Endothelial cell (in vitro differentiated cells): Measurements from ENCODE around the gene COG8. TPM values are rescaled to one million over a fixed set of nuclear protein-coding genes. Genes with fewer than 3 reads are reported as not detected.
"Not testable (repeated sequence)": the region's sequence is repeated elsewhere in the genome, so short reads cannot be mapped to it uniquely, and the experiment has no call there.

Source experiments
- DNase-seq: peaks from one replicate; pipeline ENCODE4 v3.0.0; 2021; ENCODE audit warnings: low spot score
- H3K27ac Mint-ChIP-seq: one replicate; pipeline ENCODE4 v1.8.0; 2021; ENCODE audit warnings: mixed read lengths, inconsistent platforms; ENCODE audit not compliant: unreplicated experiment
- H3K27me3 Mint-ChIP-seq: one replicate; pipeline ENCODE4 v1.8.0; 2021; ENCODE audit warnings: mild to moderate bottlenecking, moderate library complexity, mixed read lengths, inconsistent platforms; ENCODE audit not compliant: unreplicated experiment
- H3K36me3 Mint-ChIP-seq: one replicate; pipeline ENCODE4 v1.8.0; 2021; ENCODE audit warnings: mild to moderate bottlenecking, low read depth, mixed read lengths, inconsistent platforms; ENCODE audit not compliant: unreplicated experiment
- H3K4me1 Mint-ChIP-seq: one replicate; pipeline ENCODE4 v1.8.0; 2021; ENCODE audit warnings: mild to moderate bottlenecking, mixed read lengths, inconsistent platforms; ENCODE audit not compliant: unreplicated experiment
- H3K4me3 Mint-ChIP-seq: one replicate; pipeline ENCODE4 v1.8.0; 2021; ENCODE audit warnings: mild to moderate bottlenecking, mixed read lengths, inconsistent platforms; ENCODE audit not compliant: unreplicated experiment
- H3K9me3 Mint-ChIP-seq: one replicate; pipeline ENCODE4 v1.8.0; 2021; ENCODE audit warnings: mixed read lengths, inconsistent platforms; ENCODE audit not compliant: unreplicated experiment
- total RNA-seq: library from RNA; stranded (reverse); fragmentation: NEBNext Ultra II Directional; extraction: Animal tissue kit (Norgen Biotek cat#: 25700); gene quantifications from one replicate; pipeline ENCODE4 v1.2.1, GENCODE V29; 2021; ENCODE audit not compliant: unreplicated experiment
- TF ChIP-seq, protein P1 (sequence below): fragments of 200-600 bp; sonication (generic); IDR thresholded peaks from one replicate; pipeline ENCODE4 v1.5.0; 2021; ENCODE audit warnings: antibody characterized with exemption; ENCODE audit not compliant: unreplicated experiment

The COG8 gene
- total RNA-seq, 1 donor from 2014 or later: 33.1 TPM

DNA sequence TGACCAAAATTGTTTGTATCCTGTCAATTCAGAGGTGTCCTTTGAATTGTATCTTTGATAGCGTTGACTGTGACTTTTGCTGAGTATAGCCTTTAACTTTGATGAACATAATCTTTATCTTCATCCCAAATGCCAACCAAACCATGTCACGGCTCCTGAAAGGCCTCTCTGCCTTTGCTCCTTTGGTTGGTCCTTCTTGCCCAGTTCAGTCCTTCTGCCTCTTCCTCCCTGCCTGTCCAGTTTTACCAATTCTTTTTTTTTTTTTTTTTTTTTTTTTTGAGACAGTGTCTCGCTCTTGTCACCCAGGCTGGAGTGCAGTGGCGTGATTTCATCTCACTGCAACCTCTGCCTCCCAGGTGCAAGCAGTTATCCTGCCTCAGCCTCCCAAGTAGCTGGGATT lies 41.1 kb downstream of the COG8 start:
- H3K27ac Mint-ChIP-seq: no peak overlapping the region
- H3K4me3 Mint-ChIP-seq: no peak overlapping the region
- peaks cover 2% of the 10 kb centered on the region for H3K27me3 Mint-ChIP-seq
- H3K36me3 Mint-ChIP-seq: peaks cover 12% of the 10 kb centered on the region
- no peak for DNase-seq
- no peaks in the 10 kb centered on the region for H3K9me3 Mint-ChIP-seq
- TF ChIP-seq, protein P1, sequence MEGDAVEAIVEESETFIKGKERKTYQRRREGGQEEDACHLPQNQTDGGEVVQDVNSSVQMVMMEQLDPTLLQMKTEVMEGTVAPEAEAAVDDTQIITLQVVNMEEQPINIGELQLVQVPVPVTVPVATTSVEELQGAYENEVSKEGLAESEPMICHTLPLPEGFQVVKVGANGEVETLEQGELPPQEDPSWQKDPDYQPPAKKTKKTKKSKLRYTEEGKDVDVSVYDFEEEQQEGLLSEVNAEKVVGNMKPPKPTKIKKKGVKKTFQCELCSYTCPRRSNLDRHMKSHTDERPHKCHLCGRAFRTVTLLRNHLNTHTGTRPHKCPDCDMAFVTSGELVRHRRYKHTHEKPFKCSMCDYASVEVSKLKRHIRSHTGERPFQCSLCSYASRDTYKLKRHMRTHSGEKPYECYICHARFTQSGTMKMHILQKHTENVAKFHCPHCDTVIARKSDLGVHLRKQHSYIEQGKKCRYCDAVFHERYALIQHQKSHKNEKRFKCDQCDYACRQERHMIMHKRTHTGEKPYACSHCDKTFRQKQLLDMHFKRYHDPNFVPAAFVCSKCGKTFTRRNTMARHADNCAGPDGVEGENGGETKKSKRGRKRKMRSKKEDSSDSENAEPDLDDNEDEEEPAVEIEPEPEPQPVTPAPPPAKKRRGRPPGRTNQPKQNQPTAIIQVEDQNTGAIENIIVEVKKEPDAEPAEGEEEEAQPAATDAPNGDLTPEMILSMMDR: no peak
- H3K4me1 Mint-ChIP-seq: peaks cover 24% of the 10 kb centered on the region

DNA sequence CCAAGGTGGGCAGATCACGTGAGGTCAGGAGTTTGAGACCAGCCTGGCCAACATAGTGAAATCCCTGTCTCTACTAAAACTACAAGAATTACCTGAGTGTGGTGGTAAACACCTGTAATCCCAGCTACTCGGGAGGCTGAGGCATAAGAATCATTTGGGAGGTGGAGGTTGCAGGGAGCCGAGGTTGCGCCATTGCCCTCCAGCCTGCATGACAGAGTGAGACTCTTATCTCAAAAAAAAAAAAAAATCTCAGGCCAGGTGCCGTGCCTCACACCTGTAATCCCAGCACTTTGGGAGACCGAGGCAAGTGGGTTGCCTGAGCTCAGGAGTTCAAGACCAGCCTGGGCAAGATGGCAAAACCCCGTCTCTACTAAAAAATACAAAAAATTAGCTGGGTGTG lies 42.6 kb downstream of the COG8 start:
- H3K27me3 Mint-ChIP-seq, H3K4me3 Mint-ChIP-seq, H3K27ac Mint-ChIP-seq, H3K36me3 Mint-ChIP-seq, DNase-seq, H3K9me3 Mint-ChIP-seq: not testable (repeated sequence)
- peaks cover 15% of the 10 kb centered on the region for H3K4me1 Mint-ChIP-seq

DNA sequence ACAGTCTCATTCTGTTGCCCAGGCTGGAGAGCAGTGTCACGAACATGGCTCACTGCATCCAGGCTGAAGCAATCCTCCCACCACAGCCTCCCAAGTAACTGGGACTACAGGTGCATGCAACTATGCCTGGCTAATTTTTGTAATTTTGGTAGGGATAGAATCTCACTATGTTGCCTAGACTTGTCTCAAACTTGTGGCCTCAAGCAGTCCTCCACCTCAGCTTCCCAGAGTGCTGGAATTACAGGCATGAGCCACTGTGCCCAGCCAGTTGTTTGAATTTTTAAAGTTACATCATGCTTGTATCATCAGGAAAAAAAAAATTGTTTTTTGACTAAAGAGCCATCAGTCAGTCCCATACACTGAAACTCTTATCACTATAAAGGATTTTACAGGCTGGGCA lies 45.3 kb downstream of the COG8 start:
- DNase-seq: no peak
- no peak overlapping the region for H3K4me3 Mint-ChIP-seq
- H3K36me3 Mint-ChIP-seq: peaks cover 6% of the 10 kb centered on the region
- no peaks in the 10 kb centered on the region for H3K27me3 Mint-ChIP-seq
- no peak overlapping the region for H3K27ac Mint-ChIP-seq
- H3K4me1 Mint-ChIP-seq: peaks cover 3% of the 10 kb centered on the region
- TF ChIP-seq, protein P1: no peak
- no peaks in the 10 kb centered on the region for H3K9me3 Mint-ChIP-seq

DNA sequence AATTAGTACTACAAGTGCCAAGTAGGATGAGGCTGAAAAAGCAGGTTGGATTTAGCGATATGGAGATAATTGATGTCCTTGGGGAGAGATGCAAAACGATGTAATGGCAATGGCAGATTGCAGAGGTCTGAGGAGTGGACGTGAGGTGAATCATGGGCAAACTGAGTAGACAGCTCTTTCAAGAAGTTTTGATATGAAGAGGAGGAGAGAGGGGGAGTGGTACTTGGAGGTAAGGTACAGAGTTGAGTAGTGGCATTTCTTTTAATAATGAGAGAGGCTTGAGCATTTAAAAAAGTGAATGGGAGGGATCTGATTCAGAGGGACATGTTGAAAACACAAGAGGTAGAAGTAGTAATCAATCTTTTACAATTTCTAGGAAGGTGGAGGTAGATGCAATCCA lies 46.0 kb downstream of the COG8 start:
- TF ChIP-seq, protein P1: no peak
- no peak overlapping the region for H3K27ac Mint-ChIP-seq
- H3K4me1 Mint-ChIP-seq: no peaks in the 10 kb centered on the region
- H3K9me3 Mint-ChIP-seq: no peaks in the 10 kb centered on the region
- peaks cover 3% of the 10 kb centered on the region for H3K36me3 Mint-ChIP-seq
- no peak overlapping the region for H3K4me3 Mint-ChIP-seq
- no peaks in the 10 kb centered on the region for H3K27me3 Mint-ChIP-seq
- DNase-seq: no peak

DNA sequence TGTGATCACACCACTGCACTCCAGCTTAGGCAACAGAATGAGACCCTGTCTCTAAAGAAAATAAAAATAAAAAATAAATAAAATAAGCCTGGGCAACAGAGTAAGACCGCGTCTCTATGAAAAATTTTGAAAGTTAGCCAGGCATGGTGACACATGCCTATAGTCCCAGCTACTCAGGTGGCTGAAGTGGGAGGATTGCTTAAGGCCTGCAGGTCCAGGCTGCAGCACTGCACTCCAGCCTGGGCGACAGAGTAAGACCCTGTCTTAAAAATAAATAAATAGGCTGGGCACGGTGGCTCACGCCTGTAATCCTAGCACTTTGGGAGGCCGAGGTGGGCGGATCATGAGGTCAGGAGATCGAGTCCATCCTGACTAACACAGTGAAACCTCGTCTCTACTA lies 47.7 kb downstream of the COG8 start:
- H3K4me1 Mint-ChIP-seq, H3K36me3 Mint-ChIP-seq, DNase-seq, H3K27me3 Mint-ChIP-seq, H3K9me3 Mint-ChIP-seq, H3K27ac Mint-ChIP-seq, H3K4me3 Mint-ChIP-seq: not testable (repeated sequence)

DNA sequence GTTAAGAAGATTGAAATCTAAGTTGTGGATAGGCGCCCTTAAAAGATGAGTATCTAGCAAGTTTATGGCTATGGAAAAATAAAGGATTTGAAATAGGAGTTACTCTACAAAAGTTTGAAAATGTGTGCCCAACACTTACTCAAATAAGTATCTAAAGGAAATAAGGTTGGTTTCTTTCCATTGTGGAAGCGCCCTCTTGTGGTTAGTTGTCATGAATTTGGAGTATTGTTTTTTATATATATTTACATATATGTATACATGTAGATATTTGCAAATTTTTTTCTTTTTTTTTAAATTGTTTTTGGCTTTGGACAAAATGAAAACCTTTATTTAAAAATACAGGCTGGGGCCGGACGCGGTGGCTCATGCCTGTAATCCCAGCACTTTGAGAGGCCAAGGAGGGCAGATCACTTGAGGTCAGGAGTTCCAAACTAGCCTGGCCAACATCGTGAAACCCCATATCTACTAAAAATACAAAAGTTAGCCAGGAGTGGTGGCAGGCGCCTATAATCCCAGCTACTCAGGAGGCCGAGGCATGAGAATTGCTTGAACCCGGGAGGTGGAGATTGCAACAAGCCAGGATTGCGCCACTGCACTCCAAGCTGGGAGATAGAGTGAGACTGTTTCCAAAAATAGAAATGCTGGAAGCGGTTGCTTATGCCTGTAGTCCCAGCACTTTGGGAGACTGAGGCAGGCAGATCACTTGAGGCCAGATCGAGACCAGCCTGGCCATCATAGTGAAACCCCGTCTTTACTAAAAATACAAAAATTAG lies 52.2 kb downstream of the COG8 start:
- DNase-seq: peak; percentile 28
- H3K27ac Mint-ChIP-seq: no peak overlapping the region
- no peaks in the 10 kb centered on the region for H3K9me3 Mint-ChIP-seq
- H3K36me3 Mint-ChIP-seq: no peaks in the 10 kb centered on the region
- TF ChIP-seq, protein P1: peak; percentile 87
- H3K27me3 Mint-ChIP-seq: no peaks in the 10 kb centered on the region
- no peaks in the 10 kb centered on the region for H3K4me1 Mint-ChIP-seq
- H3K4me3 Mint-ChIP-seq: no peak overlapping the region
